ENCODE data around the gene HAUS3. TPM values are rescaled to one million over a fixed set of nuclear protein-coding genes. Genes with fewer than 3 reads are reported as not detected.

HAUS3 gene
- total RNA-seq, 4 donors from 2014 or later = 9.5 to 27.6 (median 10.8) TPM

- no peak for TF ChIP-seq CTCF (IDR thresholded peaks at IDR 0.05)
- DNase-seq (ENCODE audit: low spot score) = no peak
- ATAC-seq (ENCODE audit: low FRiP score) = no peak
Measured at GRCh38 chr4:2250357-2251072, 8.6 kb upstream of the HAUS3 start.

GRCh38 chr4:2249526-2250356 lies 7.8 kb upstream of the HAUS3 start:
- peak; percentile 17 for DNase-seq (ENCODE audit: low spot score)
- no peak for TF ChIP-seq CTCF (IDR thresholded peaks at IDR 0.05)

DNA sequence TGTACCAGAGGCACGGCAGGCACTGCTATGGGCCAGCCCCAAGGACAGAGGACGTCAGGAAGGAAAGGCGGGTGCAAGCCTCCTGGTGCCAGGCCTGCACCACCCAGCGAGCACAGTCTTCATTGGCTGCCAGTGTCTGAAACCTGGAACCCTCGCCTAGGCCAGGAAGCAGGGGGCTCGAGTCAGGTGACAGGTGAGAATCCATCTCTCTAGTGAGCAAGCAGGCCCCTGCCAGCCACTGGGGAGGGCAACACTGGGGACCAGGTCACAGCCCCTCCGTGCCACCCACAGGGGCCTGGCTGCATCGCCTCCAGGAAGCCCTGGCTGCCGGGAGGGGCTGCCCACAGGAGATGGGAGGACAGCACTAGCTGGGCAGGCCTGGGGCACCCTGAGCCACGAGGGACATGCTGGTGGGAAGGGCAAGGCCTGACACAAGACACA lies 6.9 kb upstream of the HAUS3 start:
- no peak for ATAC-seq (ENCODE audit: low FRiP score)
- no peak for DNase-seq (ENCODE audit: low spot score)

More at GRCh38 chr4:2249526-2250356, 7.8 kb upstream of the HAUS3 start:
- ATAC-seq (ENCODE audit: low FRiP score) = no peak

DNA sequence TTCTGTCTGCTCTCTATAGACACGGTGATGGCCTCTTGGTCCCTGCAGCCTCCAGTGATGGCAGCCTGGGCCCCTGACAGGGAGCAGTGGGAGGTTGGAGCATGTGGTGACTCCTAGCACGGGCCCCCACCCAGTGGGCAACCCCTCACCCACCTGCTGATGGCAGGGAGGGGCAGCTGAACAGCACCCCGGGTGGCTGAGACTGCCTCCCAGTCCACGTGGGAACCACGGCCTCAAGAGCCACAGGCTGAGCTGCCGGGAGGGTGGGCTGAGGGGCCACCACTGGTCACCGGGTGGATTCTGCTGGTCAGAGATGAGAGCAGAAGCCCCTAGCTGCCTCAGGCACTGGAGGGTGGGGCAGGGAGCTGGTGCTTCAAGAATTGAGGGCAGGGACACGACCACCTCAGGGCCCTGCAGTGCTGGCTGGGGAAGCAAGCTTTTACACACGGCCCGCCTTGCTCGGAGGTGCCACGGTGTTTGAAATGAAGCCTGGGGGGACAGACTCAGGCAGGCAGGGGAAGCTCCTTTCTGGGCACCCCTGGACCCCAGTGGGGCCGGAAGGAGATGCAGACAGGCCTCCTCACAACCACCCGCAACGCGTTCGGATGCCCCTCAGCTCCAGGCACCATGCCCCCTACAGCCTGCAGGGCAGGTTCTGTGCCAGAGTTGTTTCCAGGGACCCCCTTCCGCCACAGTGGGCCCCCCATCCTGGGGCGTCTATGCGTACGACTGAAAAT lies 6.3 kb upstream of the HAUS3 start:
- no peak for TF ChIP-seq CTCF (IDR thresholded peaks at IDR 0.05)
- ATAC-seq (ENCODE audit: low FRiP score) (no peak), DNase-seq (ENCODE audit: low spot score) (peak; percentile 8)

More for the DNA sequence above, 6.9 kb upstream of the HAUS3 start:
- TF ChIP-seq CTCF (IDR thresholded peaks at IDR 0.05) = no peak

- peak; percentile 20 for DNase-seq (ENCODE audit: low spot score)
- ATAC-seq (ENCODE audit: low FRiP score) = no peak
- TF ChIP-seq CTCF (IDR thresholded peaks at IDR 0.05) = no peak
Measured at GRCh38 chr4:2247128-2248043, 5.5 kb upstream of the HAUS3 start.
